ENCODE measurements around the gene KRTAP5-5.

- TF ChIP-seq, protein P1, sequence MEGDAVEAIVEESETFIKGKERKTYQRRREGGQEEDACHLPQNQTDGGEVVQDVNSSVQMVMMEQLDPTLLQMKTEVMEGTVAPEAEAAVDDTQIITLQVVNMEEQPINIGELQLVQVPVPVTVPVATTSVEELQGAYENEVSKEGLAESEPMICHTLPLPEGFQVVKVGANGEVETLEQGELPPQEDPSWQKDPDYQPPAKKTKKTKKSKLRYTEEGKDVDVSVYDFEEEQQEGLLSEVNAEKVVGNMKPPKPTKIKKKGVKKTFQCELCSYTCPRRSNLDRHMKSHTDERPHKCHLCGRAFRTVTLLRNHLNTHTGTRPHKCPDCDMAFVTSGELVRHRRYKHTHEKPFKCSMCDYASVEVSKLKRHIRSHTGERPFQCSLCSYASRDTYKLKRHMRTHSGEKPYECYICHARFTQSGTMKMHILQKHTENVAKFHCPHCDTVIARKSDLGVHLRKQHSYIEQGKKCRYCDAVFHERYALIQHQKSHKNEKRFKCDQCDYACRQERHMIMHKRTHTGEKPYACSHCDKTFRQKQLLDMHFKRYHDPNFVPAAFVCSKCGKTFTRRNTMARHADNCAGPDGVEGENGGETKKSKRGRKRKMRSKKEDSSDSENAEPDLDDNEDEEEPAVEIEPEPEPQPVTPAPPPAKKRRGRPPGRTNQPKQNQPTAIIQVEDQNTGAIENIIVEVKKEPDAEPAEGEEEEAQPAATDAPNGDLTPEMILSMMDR (conservative IDR thresholded peaks at IDR 0.05; ENCODE audit: low read depth, low read length): no peak
- no peak for TF ChIP-seq EZH2 (IDR thresholded peaks at IDR 0.05; ENCODE audit: borderline replicate concordance, low read depth, low read length, poor library complexity, severe bottlenecking)
Observed at GRCh38 chr11:1648653-1649420, 19.3 kb downstream of the KRTAP5-5 start.

Data from A673 (cell line).